Endothelial cell of umbilical vein (primary cell): ENCODE results near the gene NOP9. TPM values are rescaled to one million over a fixed set of nuclear protein-coding genes. Genes with fewer than 3 reads are reported as not detected.

ENCODE experiments used
- BruUV-seq: library from RNA; stranded (reverse); fragments of 400-500 nt; replicated peaks from 2 replicates; lab custom pipeline; 2021; lab: Mats Ljungman, UMichigan
- CTCF ChIA-PET: fragments of 300-600, 350-600 bp; sonication (Branson Sonifier 250); formaldehyde crosslinking; loops from one replicate; lab custom pipeline; 2021; ENCODE audit warnings: antibody characterized with exemption, inconsistent platforms; lab: Charles Lee
- POLR2A ChIA-PET: fragments of 300-600, 350-600 bp; sonication (Branson Sonifier 250); formaldehyde crosslinking; loops from one replicate; lab custom pipeline; 2021; ENCODE audit warnings: antibody characterized with exemption, inconsistent platforms; lab: Charles Lee
- DNase-seq: peaks from one replicate; pipeline ENCODE4 v3.0.0-alpha.2; 2011; ENCODE audit warnings: low read depth, low spot score
- FAIRE-seq: peaks from 2 replicates; lab custom pipeline; 2011; peaks lifted over from hg19 to GRCh38; lab: Jason Lieb, UNC
- H2AFZ ChIP-seq: 2 replicates; pipeline ENCODE4 v1.6.0; 2012; ENCODE audit warnings: low read depth, low read length, control low read depth, inconsistent platforms
- H3K27ac ChIP-seq: 2 replicates; pipeline ENCODE4 v1.5.1; 2011; ENCODE audit warnings: low read depth, mild to moderate bottlenecking, control low read depth, low read length, moderate library complexity; ENCODE audit not compliant: insufficient read depth
- H3K27me3 ChIP-seq, 2 experiments: 2 replicates each; pipeline versions ENCODE4 v1.6.0 to v1.6.1; 2011; ENCODE audit warnings: low read length in 2 of 2, mixed read lengths in 1 of 2; ENCODE audit not compliant: control insufficient read depth in 2 of 2, insufficient read depth in 2 of 2
- H3K36me3 ChIP-seq, 2 experiments: 2 replicates in 1 of 2; 3 replicates in 1 of 2; pipeline ENCODE4 v1.5.1; 2011; ENCODE audit warnings: low read length in 2 of 2, mild to moderate bottlenecking in 1 of 2, moderate library complexity in 1 of 2; ENCODE audit not compliant: control insufficient read depth in 2 of 2, insufficient read depth in 2 of 2; ENCODE audit errors: extremely low read depth in 1 of 2
- H3K4me1 ChIP-seq: 3 replicates; pipeline ENCODE4 v1.5.1; 2011; ENCODE audit warnings: mild to moderate bottlenecking, low read length; ENCODE audit not compliant: control insufficient read depth, insufficient read depth; ENCODE audit errors: extremely low read depth
- H3K4me2 ChIP-seq: 2 replicates; pipeline ENCODE4 v1.6.1; 2011; ENCODE audit warnings: low read length, control low read depth, mixed read lengths; ENCODE audit not compliant: insufficient read depth
- H3K4me3 ChIP-seq, 3 experiments: fragments of 200-600 bp in 1 of 3; sonication (generic), shearing (Covaris generic) in 1 of 3; replicated peaks in 1 of 3; 2 replicates each; pipeline ENCODE4 v1.5.1; 2011 to 2016; ENCODE audit warnings: control low read depth in 3 of 3, low read length in 3 of 3, mild to moderate bottlenecking in 2 of 3, inconsistent platforms in 1 of 3, low read depth in 1 of 3, moderate library complexity in 1 of 3; ENCODE audit not compliant: insufficient read depth in 1 of 3
- H3K79me2 ChIP-seq: 2 replicates; pipeline ENCODE4 v1.6.0; 2012; ENCODE audit warnings: low read length, inconsistent platforms; ENCODE audit not compliant: control insufficient read depth, insufficient read depth
- H3K9ac ChIP-seq: replicated peaks from 2 replicates; pipeline ENCODE3; 2011; ENCODE audit warnings: low read length, control low read depth; ENCODE audit not compliant: insufficient read depth; ENCODE audit errors: extremely low read depth
- H3K9me1 ChIP-seq: replicated peaks from 3 replicates; pipeline ENCODE4 v1.6.0; 2011; ENCODE audit warnings: mild to moderate bottlenecking, low read length; ENCODE audit not compliant: control insufficient read depth, insufficient read depth; ENCODE audit errors: extremely low read depth
- H3K9me3 ChIP-seq: replicated peaks from 2 replicates; pipeline ENCODE4 v1.5.1; 2012; ENCODE audit warnings: low read length, inconsistent platforms; ENCODE audit not compliant: control insufficient read depth, insufficient read depth
- H4K20me1 ChIP-seq: replicated peaks from 2 replicates; pipeline ENCODE3; 2011; ENCODE audit warnings: mild to moderate bottlenecking, low read length; ENCODE audit not compliant: control insufficient read depth, insufficient read depth; ENCODE audit errors: extremely low read depth
- EZH2 ChIP-seq: IDR thresholded peaks from 2 replicates; pipeline ENCODE4 v1.6.1; 2012; ENCODE audit warnings: borderline replicate concordance, low read depth, mild to moderate bottlenecking, moderate library complexity, low read length, inconsistent platforms; ENCODE audit not compliant: severe bottlenecking
- FOS ChIP-seq: IDR thresholded peaks from 2 replicates; pipeline ENCODE4 v1.6.1; 2011; ENCODE audit warnings: mild to moderate bottlenecking, low read length, moderate library complexity, borderline replicate concordance; ENCODE audit not compliant: insufficient read depth
- GATA2 ChIP-seq: IDR thresholded peaks from 2 replicates; pipeline ENCODE4 v1.7.0; 2011; ENCODE audit warnings: low read depth, mild to moderate bottlenecking, moderate library complexity, mixed read lengths, low read length; ENCODE audit not compliant: insufficient read length, insufficient read depth
- JUN ChIP-seq: IDR thresholded peaks from 2 replicates; pipeline ENCODE4 v1.6.1; 2011; ENCODE audit warnings: borderline replicate concordance, low read depth; ENCODE audit not compliant: insufficient read length, insufficient read depth
- MYC ChIP-seq: IDR thresholded peaks from one replicate; pipeline ENCODE4 v1.6.1; 2011; ENCODE audit warnings: mild to moderate bottlenecking, low read depth, low read length
- POLR2A ChIP-seq: IDR thresholded peaks from 2 replicates; pipeline ENCODE4 v1.6.1; 2012; ENCODE audit warnings: low read depth, mild to moderate bottlenecking, control low read depth, low read length
- POLR2AphosphoS5 ChIP-seq: IDR thresholded peaks from 2 replicates; pipeline ENCODE4 v1.6.1; 2012; ENCODE audit warnings: low read depth, mild to moderate bottlenecking, control low read depth, low read length, moderate library complexity; ENCODE audit not compliant: insufficient read depth
- dilution Hi-C: fragments of 300-500 bp; cut with MboI; formaldehyde crosslinking; loops from one replicate; pipeline ENCODE4 v1.15.0; 2019; ENCODE audit warnings: low sequenced_read_pairs; ENCODE audit not compliant: extremely low pct_ligation_motif_present
- intact Hi-C: fragments of 100-400 bp; cut with micrococcal nuclease; formaldehyde crosslinking; loops from one replicate; pipeline ENCODE4 v1.10.0; 2022
- polyA plus RNA-seq, 4 experiments: library from polyadenylated mRNA; depleted of rRNA in 3 of 4; stranded (reverse) in 3 of 4; unstranded in 1 of 4; fragments of >200 nt; gene quantifications; 2 replicates each; pipeline versions ENCODE4 v1.2.1 to v1.2.3, GENCODE V29; 2011 to 2012; ENCODE audit warnings: missing spikeins in 1 of 4
- total RNA-seq: library from RNA; stranded (reverse); gene quantifications from 2 replicates; pipeline ENCODE4 v1.2.3, GENCODE V29; 2021
- TF ChIP-seq, protein P1 (sequence below), 2 donors: IDR thresholded peaks; 1 replicate in 1 of 2; 2 replicates in 1 of 2; pipeline ENCODE4 v1.5.1; 2011; ENCODE audit warnings: low read length in 2 of 2, mild to moderate bottlenecking in 2 of 2, moderate library complexity in 2 of 2, control low read depth in 1 of 2, inconsistent platforms in 1 of 2, low read depth in 1 of 2; ENCODE audit not compliant: insufficient read depth in 1 of 2; ENCODE audit errors: extremely low read depth in 1 of 2
- TF ChIP-seq, protein P2 (sequence below): IDR thresholded peaks from 2 replicates; pipeline ENCODE4 v1.6.1; 2011; ENCODE audit not compliant: insufficient read depth, insufficient read length

The NOP9 gene
- total and polyA plus RNA-seq, 2 donors (not counting 3 experiments of a cell fraction or from before 2014, with no cell fraction given), result 16.2 to 31.0 TPM

DNA sequence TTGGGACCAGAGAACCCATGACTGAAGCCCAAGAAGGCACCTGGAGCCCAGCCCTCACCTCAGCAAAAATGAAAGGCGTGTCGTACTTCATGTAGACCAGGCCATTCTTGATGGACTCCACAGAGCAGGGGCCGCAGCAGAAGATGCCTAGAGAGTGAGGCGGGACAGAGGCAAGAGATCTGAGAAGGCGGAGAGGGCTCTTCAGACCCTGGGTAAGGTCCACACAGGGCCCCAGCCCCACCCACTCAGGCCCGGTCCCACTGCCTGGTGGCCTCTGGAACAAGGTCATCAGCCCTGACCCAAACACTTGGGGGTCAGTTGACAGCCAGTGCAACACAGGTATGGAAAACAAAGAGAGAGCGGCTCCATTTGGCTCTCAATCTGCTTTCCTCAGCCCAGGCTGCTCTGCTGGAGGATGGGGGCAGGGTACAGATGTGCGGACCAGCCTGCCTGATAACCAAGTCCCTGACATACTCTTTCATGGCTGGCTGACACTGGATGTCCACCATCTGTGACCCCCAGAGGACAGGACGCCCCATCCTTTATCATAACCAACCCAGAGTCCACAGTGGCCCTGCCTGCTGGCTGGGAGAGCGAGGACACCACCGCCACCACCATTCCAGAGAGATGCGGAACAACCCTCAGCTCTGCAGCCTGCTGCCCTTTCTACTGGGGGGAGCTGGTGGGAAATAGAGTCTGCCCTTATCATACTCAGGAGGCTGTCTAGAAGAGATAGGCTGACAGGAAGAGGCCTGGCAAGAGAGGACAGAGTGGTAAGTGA is 43.5 kb upstream of the NOP9 start:
- Histone ChIP-seq H3K27me3 (no peaks in the 10 kb centered on the region), H3K36me3 (peaks cover 0 to 3% of the 10 kb centered on the region in 2 experiments), H3K9me1 (no peaks in the 10 kb centered on the region), H3K4me2 (no peak overlapping the region), H2AFZ (no peak overlapping the region), H3K4me1 (no peaks in the 10 kb centered on the region), H3K9me3 (no peaks in the 10 kb centered on the region), H3K4me3 (no peak overlapping the region), H3K79me2 (no peaks in the 10 kb centered on the region), H3K27ac (no peak overlapping the region), H3K9ac (no peak overlapping the region), H4K20me1 (no peaks in the 10 kb centered on the region)
- intact Hi-C loops (no loop called here), dilution Hi-C loops (no loop called here)
- BruUV-seq, result no TSS peak
- FAIRE-seq (no peak), DNase-seq (no peak)
- TF ChIP-seq, protein P1, sequence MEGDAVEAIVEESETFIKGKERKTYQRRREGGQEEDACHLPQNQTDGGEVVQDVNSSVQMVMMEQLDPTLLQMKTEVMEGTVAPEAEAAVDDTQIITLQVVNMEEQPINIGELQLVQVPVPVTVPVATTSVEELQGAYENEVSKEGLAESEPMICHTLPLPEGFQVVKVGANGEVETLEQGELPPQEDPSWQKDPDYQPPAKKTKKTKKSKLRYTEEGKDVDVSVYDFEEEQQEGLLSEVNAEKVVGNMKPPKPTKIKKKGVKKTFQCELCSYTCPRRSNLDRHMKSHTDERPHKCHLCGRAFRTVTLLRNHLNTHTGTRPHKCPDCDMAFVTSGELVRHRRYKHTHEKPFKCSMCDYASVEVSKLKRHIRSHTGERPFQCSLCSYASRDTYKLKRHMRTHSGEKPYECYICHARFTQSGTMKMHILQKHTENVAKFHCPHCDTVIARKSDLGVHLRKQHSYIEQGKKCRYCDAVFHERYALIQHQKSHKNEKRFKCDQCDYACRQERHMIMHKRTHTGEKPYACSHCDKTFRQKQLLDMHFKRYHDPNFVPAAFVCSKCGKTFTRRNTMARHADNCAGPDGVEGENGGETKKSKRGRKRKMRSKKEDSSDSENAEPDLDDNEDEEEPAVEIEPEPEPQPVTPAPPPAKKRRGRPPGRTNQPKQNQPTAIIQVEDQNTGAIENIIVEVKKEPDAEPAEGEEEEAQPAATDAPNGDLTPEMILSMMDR (IDR thresholded peaks at IDR 0.05; ENCODE audit: extremely low read depth in 1 of 2, insufficient read depth in 1 of 2, low read depth in 1 of 2, low read length in 2 of 2), result no peak
- TF ChIP-seq MYC (no peak), POLR2A (no peak), JUN (no peak)
- CTCF ChIA-PET, result interaction anchor here (1.0 to 1.2 kb wide), 2 partner anchors 16 to 41 kb away, joined by 3 to 4 read pairs; no protein-coding TSS in a partner anchor
- POLR2A ChIA-PET, result no interaction called here

DNA sequence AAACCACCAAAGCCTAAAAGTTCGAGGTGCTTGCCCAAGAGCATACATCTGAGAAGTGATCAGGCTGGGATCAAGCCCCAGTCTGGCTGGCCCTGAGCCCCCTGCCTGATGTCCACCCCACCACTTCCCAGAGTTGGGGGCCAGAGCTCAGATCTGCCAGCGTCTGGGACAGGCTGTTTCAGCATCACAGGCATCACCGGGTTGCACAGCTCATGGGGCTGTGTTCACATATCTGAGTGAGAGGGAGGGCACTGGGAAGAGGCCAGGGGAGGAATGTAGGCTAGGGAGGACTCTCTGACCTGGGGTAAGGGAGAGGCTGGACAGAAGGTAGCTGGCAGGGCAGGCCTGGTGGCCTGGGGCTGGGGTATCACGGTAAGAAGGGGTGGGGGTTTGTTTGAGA is 42.7 kb upstream of the NOP9 start:
- no peak overlapping the region for H2AFZ ChIP-seq
- no peak overlapping the region for H3K27ac ChIP-seq
- H3K9me1 ChIP-seq, result no peaks in the 10 kb centered on the region
- no peak overlapping the region for H3K4me3 ChIP-seq
- FAIRE-seq (no peak), DNase-seq (no peak)
- no peaks in the 10 kb centered on the region for H3K27me3 ChIP-seq
- CTCF ChIA-PET, result interaction anchor here (0.8 to 1.6 kb wide), 4 partner anchors 14 to 51 kb away, joined by 3 to 4 read pairs (median 4); partner anchors contain the start of genes CIDEB and RABGGTA
- no peak for TF ChIP-seq POLR2A
- TF ChIP-seq FOS, result no peak
- TF ChIP-seq MYC, result no peak
- no peak for TF ChIP-seq GATA2
- TF ChIP-seq, protein P2, sequence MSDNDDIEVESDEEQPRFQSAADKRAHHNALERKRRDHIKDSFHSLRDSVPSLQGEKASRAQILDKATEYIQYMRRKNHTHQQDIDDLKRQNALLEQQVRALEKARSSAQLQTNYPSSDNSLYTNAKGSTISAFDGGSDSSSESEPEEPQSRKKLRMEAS, result no peak
- no peak for TF ChIP-seq JUN
- TF ChIP-seq EZH2, result no peak
- TF ChIP-seq, protein P1 (IDR thresholded peaks at IDR 0.05; ENCODE audit: extremely low read depth in 1 of 2, insufficient read depth in 1 of 2, low read depth in 1 of 2, low read length in 2 of 2), result no peak
- TF ChIP-seq POLR2AphosphoS5, result no peak
- no peak overlapping the region for H3K9ac ChIP-seq
- H3K4me1 ChIP-seq, result no peaks in the 10 kb centered on the region
- intact Hi-C loops (no loop called here), dilution Hi-C loops (no loop called here)
- H3K36me3 ChIP-seq, result peaks cover 0 to 3% of the 10 kb centered on the region in 2 experiments
- H3K9me3 ChIP-seq, result no peaks in the 10 kb centered on the region
- POLR2A ChIA-PET, result no interaction called here
- H3K4me2 ChIP-seq, result no peak overlapping the region
- H3K79me2 ChIP-seq, result no peaks in the 10 kb centered on the region
- BruUV-seq, result no TSS peak
- H4K20me1 ChIP-seq, result no peaks in the 10 kb centered on the region
